LNCAP (cell line): Measurements from ENCODE around the gene DMAP1.

Source experiments
- TF ChIP-seq, protein P1 (sequence below): fragments of 450-650 bp; IDR thresholded peaks from 2 replicates; pipeline ENCODE4 v1.5.1; 2017; ENCODE audit warnings: mild to moderate bottlenecking

Gene DMAP1

DNA sequence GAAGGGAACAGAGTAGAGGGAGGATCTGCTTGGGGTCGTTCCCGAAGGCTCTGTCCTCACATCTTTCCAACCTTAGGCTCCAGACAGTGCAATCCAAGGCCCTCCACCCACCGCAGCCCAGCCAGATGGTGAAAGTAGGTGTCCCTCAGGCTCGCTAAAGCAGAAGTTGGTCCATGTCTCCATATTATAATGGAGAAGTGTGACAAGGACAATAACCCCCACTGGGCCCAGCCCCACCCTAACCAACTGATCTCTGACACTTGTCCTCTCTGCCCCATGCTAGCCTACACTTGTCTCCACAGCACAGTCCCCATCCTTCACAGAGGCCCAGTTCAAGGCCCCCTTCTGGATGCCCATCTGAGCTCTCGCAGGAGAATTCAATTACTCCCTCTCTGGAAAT is 48.7 kb downstream of the DMAP1 start:
- TF ChIP-seq, protein P1, sequence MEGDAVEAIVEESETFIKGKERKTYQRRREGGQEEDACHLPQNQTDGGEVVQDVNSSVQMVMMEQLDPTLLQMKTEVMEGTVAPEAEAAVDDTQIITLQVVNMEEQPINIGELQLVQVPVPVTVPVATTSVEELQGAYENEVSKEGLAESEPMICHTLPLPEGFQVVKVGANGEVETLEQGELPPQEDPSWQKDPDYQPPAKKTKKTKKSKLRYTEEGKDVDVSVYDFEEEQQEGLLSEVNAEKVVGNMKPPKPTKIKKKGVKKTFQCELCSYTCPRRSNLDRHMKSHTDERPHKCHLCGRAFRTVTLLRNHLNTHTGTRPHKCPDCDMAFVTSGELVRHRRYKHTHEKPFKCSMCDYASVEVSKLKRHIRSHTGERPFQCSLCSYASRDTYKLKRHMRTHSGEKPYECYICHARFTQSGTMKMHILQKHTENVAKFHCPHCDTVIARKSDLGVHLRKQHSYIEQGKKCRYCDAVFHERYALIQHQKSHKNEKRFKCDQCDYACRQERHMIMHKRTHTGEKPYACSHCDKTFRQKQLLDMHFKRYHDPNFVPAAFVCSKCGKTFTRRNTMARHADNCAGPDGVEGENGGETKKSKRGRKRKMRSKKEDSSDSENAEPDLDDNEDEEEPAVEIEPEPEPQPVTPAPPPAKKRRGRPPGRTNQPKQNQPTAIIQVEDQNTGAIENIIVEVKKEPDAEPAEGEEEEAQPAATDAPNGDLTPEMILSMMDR, result no peak

DNA sequence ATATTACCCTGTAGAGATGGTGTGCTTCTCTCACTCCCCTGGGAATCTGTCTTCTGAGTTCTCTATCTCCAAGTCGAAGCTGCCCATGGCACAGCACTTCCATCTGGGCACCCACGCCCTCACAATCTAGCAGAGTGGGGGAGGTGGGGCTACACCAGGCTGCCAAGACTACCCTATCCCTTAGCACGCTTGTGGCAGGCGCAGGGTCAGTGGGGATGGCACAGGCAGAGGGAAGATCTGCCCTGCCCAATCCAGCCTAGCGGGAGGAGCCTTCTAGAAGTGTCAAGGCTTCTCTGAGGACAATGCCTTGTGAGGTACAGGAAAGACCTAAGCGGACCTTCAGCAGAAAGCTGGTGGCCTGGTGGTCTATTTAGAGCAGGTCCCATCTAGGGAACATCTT is 49.1 kb downstream of the DMAP1 start:
- TF ChIP-seq, protein P1, result no peak

DNA sequence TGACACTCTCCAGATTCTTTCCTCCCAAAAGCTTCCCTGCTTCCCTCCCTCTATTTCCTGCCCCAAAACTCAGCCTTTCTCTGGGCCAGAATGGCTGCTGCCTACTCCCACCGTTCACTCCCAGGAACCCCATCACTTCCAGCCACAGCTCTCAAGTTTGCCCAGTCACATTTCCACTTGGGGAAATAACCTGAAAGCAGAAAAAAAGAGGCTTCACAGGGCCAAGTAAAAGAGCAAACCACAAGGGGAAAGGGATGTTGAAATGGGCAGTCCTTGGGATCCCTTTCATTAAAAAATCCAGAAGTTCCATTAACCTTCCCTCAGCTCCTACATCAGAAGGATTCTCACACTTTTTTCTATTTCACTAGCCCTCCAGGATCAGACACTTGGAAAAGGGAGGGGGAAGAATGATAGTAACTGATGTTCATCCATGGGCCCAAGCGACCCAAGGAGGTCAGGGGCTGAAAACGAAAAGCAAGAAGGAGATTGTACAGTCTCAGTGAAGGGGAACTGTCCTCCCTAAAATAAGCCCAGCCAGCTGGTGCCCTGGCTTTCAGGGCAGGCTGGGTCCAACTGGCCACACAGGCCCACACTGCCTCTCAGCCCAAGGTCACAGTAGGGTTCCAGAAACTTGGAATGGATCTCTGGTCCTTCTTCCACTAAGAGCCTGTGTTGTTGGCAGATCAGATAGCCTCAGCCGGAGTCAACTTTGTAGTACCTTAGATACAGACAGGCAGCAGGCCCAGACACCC is 49.7 kb downstream of the DMAP1 start:
- TF ChIP-seq, protein P1, result no peak

DNA sequence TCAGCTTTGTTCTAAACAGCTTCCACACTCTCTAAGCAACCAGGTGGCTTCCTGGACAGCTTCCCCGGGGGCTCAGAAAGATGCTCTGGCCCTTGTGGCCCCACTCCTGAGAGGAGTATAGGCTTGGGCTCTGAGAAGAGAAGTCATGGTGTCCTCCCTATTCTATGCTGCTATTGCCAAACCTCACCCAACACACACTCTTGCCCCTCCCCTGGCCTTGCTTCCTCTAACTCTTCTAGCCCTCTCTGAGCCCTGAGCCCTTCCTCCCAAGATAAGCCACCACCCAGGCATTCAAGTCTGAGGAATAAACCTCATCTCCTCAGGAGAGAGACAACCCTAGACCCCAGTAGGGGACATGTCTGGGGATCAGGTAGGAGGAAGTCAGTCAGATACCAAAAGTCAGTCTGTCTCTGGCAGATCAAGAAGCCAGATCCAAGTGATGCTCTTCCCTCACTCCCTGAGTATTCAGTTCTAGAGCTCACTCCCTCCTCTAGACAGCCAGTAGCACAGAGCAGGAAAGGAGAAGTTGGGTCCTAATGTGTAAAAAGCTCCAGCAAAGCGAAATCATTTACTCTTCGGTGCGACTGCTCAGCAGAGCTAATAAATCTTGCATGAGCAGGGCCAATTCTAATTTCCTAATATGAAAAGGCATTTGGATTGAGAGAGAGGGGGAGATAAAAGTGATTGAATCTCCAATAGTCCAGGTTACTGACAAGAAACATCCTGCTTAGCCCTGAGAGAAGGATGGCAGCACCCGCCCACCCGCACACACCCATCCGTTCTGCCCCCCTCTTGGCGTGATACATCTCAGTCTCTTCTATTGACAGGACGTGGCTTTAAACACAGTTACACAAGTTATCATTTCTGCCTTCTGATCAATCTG is 50.5 kb downstream of the DMAP1 start:
- TF ChIP-seq, protein P1, result no peak

DNA sequence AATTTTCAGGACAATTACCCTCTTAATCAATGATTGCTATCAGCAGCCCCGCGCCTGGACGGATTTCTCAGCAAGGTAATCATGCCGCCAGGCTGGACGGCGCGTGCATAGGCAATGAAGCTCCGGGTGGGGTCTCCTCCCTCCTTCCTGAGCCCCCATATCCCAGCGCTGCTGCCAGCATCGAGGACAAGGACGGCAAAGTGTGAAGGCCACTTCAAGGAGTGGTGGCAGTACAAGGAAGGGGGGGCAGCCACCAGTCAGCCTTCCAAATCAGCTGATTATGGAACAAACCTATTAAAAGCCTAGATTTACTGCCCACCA is 51.1 kb downstream of the DMAP1 start:
- TF ChIP-seq, protein P1, result no peak

DNA sequence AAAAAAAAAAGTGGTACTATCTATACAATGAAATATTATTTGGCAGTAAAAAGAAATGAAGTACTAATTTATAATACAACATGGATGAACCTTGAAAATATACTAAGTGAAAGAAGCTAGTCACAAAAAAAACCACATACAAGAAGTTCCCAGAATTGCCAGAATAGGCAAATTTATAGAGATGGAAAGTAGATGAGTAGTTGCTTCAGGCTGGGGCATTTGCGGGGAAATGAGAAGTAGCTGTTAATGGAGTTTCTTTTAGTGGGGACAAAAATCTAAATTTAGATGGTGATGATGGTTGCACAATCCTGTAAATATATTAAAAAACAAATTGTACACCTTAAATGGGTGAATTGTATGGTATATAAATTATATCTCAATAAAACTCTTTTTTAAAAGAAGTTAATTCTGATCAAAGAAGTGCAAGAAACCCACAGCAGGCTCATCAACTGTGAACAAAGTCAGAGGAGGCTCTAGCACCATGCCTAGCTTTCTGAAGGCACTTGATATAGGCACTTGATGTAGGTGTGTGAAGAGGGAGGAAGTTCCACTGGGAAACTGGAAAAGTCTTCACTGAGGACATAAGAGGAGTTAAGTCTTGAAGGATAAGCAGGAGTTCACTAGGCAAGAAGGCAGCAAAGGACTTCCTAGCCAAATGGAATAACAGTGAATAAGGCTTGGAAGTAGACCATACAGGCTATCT is 52.5 kb downstream of the DMAP1 start:
- TF ChIP-seq, protein P1, result no peak
